T-helper 9 cell (primary cell): ENCODE results near the gene POFUT1.
A peak's percentile ranks its signal among the peaks of the same experiment; 100 is the strongest.

Experiments used
- DNase-seq: peaks from one replicate; pipeline ENCODE4 v3.0.0-alpha.2; 2020

The POFUT1 gene

GRCh38 chr20:32208499-32209154 lies 947 bp downstream of the POFUT1 start:
- DNase-seq: no peak

- no peak for DNase-seq
Measured at GRCh38 chr20:32209850-32210605, 2.3 kb downstream of the POFUT1 start.

- no peak for DNase-seq
Measured at GRCh38 chr20:32213870-32214269, 6.2 kb downstream of the POFUT1 start.

GRCh38 chr20:32215147-32215546 lies 7.5 kb downstream of the POFUT1 start:
- DNase-seq: no peak

GRCh38 chr20:32215729-32216128 lies 8.0 kb downstream of the POFUT1 start:
- DNase-seq: no peak

GRCh38 chr20:32216179-32217142 lies 8.8 kb downstream of the POFUT1 start:
- no peak for DNase-seq

- no peak for DNase-seq
Measured at GRCh38 chr20:32218156-32218900, 10.6 kb downstream of the POFUT1 start.

- DNase-seq: no peak
Measured at GRCh38 chr20:32224463-32224862, 16.8 kb downstream of the POFUT1 start.

- DNase-seq: no peak
Measured at GRCh38 chr20:32226391-32226790, 18.7 kb downstream of the POFUT1 start.

GRCh38 chr20:32227306-32227705 lies 19.6 kb downstream of the POFUT1 start:
- DNase-seq: no peak

- DNase-seq: no peak
Measured at GRCh38 chr20:32227744-32228688, 20.3 kb downstream of the POFUT1 start.

- DNase-seq: no peak
Measured at GRCh38 chr20:32229251-32229747, 21.6 kb downstream of the POFUT1 start.

- no peak for DNase-seq
Measured at GRCh38 chr20:32230707-32231106, 23.0 kb downstream of the POFUT1 start.

GRCh38 chr20:32231245-32231644 lies 23.6 kb downstream of the POFUT1 start:
- no peak for DNase-seq

GRCh38 chr20:32231847-32232246 lies 24.2 kb downstream of the POFUT1 start:
- DNase-seq: peak; percentile 10

- DNase-seq: no peak
Measured at GRCh38 chr20:32232326-32232886, 24.7 kb downstream of the POFUT1 start.

- no peak for DNase-seq
Measured at GRCh38 chr20:32233286-32233685, 25.6 kb downstream of the POFUT1 start.

GRCh38 chr20:32234135-32234808 lies 26.6 kb downstream of the POFUT1 start:
- no peak for DNase-seq

GRCh38 chr20:32235331-32236047 lies 27.8 kb downstream of the POFUT1 start:
- DNase-seq: no peak
